HG03066 (cell line): ENCODE measurements around the gene ZNF646.
"Not testable (repeated sequence)": the region's sequence is repeated elsewhere in the genome, so short reads cannot be mapped to it uniquely, and the experiment has no call there.

Experiments
- ATAC-seq: cut with Tn5 transposase; IDR thresholded peaks from one replicate; pipeline ENCODE4 v1.9.1; 2021; ENCODE audit warnings: low read depth; ENCODE audit not compliant: unreplicated experiment

Gene ZNF646

DNA sequence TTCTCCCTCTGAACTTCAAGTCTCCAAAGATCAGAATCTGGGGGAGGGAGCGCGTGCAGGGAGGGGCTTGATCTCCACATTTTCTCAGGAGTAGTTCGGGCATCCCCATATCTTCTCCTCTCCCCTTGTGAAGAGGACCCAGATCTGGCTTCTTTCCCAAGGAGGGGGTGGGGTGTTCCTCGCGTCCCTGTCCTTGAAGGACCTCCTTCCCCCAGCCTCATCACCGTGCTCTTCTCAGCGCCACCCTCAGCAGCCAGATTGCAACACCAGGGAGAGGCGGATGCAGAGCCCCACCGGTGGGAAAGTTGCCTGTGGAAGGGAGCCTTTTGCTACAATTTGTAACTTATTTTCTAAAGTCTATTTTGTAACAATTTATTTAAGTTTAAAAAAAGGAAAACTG is 8.9 kb downstream of the ZNF646 start:
- ATAC-seq = no peak

DNA sequence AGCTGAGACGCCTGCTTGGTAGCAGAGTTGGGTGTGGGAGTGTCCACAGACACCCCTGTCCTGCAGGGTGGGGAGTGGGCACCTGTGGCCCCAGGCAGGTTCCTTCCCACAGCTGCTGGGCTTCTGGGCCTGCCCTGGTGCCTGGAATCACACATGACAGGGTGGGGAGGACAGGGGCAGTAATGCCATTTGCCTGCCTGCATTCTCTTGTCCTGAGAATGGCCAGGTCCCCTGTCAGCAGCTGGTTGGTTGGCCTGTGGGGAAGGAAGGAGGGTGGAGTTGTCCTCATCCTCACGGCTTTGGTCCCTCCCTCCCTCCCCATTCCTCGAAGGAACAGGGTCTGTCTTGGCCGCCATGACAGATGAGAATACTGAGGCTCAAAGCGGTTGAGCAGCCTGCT is 9.3 kb downstream of the ZNF646 start:
- no peak for ATAC-seq

DNA sequence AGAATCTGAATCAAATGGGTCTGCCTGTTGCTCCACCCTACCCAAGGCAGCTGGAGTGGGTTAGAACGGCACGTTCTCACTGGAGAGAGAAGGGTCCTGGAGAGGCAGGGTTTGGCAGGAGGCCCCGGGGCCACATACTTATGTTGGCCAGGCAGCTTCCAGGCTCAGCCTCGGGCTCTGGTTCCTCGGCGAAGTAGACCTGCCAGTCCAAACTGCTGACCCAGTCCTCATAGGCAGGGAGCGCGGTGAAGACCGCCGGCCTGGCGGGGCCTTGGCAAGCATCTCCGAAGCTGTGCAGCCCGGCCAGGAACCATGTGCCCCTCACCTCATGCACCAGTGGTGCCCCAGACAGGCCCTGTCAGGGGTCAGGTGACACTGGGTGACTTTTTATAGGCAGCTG is 9.8 kb downstream of the ZNF646 start:
- ATAC-seq = no peak

DNA sequence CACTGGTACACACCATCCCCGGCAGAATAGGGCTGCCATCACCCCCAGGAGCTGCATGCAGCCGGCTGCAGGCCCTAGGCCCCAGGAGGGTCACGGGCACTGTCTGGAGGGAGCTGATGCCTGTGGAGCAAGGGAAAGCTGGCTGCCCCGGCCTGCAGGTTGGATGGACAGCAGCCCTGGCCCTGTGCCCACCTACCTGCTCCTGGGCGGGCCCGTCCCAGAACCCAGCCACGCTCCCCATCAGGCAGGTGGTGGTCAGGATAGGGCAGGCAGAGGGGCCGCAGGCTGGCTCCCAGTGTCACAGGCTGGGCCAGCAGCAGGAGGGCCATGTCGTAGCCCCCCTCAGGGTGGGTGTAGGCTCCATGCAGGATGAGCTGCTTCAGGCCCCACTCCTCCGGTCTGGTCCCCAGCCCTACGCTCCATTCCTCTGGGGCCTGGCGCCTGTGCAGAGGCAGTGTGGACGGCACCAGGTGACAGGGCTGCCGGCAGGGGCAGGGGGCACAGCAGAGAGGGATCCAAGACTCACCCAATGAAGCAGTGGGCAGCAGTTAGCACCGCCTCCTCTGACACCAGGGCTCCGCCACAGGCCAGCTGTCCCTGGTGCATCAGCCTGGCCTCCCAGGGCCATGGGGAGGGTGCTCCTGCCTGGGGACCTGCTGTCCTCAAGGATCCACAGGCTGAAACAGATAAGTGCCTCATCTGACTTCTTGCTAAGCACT is 10.5 kb downstream of the ZNF646 start:
- ATAC-seq = no peak

DNA sequence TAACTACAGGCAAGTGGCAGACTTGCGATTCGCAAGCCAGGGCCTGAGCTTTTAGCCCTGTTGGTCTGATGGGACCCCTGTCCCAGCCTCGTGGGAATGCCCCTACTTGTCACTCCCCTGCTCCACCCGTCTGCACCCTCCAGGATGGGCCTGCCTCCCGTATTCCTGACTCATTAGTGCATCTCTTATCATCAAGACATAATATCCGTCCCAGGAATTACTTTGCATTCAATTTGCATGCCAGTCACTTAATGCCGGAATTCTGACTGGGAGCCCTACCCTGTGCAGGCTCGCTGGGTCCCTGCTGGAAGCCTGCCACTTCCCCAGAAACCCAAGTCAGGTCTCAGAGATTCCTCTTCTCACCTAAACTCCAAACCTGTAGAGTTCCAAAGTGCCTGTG is 11.2 kb downstream of the ZNF646 start:
- no peak for ATAC-seq

DNA sequence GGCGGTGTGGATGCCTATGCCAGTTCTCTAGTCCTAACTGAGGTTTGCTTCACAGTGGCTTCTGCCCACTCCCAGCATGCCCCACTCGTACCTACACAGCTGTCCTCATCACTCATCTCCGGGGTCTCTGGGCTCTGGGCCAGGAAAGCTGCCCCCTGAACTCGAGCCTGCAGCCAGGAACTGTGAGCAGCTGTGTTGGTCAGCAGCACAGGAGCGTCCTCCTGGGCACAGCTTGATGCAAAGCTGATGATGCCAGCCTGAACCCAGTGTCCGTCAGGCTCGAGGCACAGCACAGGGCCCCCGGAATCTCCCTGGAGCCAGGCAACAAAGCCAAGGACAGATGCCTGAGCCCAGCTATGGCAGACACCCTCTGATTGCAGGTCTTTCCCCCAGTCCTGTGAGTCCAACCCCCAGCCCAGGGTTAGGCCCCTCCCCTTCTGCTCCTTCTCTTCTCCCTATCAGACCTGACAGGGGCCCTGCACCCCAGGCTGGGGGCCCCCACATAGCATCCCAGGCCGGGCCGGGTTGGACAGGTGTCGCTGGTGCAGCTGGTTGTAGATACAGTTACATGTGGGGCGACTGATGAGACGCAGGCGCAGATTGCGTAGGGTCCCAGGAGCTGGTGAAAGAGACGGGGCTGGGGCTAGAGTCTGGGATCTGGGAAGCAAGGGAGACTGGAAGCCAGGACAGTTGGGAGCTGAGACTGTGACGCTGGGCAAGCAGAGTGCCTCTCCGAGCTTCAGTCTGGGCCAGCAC is 11.8 kb downstream of the ZNF646 start:
- ATAC-seq = no peak

DNA sequence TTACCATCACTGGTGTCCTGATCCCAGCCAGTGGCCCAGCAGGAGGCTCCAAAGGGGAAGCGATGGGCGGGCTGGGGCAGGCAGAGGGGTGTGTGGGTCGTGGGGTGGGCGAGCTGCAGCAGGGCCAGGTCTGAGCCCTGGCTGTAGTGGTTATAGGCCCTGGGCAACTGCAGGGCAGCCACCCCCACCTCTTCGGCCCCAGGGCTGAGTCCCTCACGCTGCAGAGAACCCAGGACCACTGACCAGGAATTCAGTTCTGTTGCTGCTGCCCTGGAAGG is 12.3 kb downstream of the ZNF646 start:
- no peak for ATAC-seq

DNA sequence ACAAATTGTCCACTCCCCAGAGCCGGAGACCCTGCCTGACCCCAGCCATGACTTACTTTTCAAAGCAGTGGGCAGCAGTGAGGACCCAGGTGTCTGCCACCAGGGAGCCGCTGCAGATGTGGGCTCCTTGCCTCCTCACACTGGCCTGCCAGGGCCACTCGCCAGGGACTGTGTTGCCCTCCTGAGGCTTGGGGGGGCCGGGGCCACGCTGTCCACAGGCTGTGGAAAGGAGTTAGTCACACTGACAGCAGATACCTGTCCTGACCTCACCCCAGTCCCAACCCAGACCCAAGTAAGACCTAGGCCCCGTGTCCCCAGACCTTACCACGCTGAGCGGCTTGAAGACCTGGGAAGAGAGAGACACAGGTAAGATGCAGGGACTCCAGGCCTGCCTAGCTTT is 13.3 kb downstream of the ZNF646 start:
- no peak for ATAC-seq

DNA sequence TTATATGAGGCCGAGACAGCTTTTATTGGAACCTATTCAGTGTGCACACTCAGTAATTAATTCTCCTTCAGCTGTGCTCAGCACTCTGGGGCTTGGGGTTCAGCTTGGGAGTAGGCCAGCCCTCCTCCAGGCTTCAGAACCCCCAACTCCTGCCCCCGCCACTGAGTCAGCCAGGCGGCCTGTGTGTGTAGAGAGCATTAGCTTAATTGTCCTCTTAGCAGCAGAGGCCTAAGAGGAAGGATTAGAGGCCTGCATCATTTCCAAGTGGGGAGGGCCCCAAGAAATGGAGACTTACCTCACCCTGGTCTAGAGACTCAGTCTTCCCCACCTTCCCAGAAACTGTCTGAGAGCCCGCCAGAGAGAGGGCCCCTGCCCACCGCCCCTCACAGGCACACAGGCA is 13.7 kb downstream of the ZNF646 start:
- ATAC-seq = no peak

DNA sequence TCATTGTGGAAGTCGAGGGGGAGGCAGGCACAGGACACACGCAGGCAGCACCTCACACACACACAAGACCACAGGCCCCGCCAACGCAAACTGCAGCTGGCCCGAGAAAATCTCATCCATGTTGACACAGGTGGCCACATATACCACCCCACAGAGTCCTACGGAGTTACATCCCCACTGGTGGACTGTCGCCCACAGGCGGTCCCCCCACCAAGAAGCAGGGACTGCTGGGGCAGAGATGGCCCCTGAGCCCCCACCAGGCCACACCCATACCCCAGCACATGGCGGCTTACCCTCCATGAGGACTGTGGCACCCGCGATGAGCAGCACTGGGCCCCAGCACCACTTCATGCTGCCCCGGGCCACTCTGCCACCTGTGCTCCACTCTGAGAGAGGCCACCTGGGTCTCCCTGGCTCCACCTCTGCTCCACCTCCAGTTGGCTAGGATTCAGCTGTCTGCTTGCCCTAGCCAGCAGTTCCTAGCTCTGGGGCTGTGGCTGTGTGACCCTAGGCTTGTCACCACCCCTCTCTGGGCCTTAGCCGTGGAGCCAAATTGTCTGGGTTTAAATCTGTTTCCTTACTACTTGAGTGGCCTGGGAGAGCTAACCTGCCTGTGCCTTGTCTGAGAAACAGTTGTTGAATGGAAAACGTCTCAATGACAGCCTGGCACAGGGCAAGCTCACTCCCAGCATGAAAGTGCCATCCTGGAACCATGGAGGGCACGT is 14.4 kb downstream of the ZNF646 start, which contains the start of gene PRSS53:
Gene PRSS53, minus strand, starts transcription at position 485 of the 725 bp plus-strand sequence. Its CDS starts 134 bp downstream, at position 351.
- ATAC-seq = no peak

DNA sequence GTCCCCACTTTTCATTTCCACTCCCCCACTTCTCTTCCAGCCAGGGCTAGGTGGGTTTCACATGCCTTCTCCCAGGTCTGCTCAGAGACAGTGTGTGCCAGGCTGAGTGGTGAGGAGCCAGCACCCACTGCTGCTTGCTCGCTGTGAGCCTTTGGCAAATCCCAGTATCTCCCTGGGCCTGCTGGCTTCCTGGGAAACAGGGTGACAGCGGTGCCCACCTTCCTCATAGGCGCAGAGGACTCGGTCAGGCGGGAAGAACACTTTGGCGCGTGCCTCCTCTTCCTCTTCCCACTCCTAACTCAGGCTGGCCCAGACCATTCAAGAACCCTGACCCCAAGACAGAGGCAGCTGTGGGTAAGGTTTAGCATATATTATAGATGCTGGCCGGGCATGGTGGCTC is 15.0 kb downstream of the ZNF646 start:
- no peak for ATAC-seq

DNA sequence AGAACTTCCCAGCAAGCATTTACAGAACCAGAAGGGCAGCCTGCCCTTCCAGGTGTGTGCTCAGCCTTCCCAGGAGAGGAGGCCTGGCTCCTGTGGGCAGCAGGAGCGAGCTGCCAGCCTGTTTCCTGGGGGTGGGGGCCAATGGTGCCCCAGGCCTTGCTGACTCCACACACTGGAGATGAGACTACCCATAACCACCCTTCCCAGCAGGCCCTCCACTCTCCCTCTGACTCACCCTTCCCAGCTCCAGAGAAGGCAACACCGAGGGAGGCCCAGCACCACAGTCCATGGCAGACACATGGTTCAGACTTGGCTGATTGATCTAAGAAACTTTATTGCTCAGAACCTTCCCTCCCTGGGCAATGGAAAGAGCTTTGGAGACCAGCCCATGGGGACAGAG is 16.3 kb downstream of the ZNF646 start:
- ATAC-seq = no peak

DNA sequence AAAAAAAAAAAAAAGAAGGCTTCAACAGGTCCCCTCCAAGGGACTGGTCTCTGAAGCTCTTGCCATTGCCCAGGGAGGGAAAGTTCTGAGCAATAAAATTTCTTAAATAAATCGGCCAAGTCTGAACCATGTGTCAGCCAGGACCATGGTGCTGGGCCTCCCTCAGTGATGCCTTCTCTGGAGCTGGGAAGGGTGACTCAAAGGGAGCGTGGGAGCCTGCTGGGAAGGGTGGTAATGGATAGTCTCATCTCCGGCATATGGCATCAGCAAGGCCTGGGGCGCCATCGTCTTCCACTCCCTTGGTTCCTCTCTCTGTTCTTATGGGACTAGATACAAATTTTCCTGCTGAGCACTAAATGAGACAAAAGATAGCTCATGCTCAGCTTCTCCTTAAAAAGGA is 18.1 kb downstream of the ZNF646 start:
- ATAC-seq = no peak

DNA sequence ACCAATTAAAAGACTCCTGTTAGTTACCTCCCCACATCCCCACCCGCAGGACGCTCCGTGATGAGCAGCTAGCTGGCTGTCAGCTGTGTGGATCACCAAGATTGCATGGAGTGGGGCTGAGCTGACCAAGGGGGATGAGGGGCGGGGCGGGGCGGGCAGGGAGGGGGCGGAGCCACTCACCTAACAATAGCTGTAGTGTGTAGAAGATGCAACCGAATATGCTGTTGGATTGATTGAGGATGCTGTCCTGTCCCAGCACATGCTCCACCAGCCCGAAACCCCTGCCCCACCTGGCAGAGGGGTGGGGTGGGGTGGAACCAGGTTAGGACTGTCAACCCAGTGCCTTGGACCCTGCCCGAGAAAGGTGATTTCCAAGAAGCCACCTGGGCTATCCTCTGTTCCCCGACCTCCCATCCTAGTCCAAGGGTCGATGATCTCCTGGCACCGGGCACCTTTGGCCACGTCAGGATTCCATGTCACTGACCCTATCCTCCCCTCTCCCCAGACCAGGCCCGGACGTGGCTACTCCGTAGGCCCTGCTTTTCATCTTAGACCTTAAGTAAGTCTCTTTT is 19.0 kb downstream of the ZNF646 start:
- ATAC-seq = no peak

DNA sequence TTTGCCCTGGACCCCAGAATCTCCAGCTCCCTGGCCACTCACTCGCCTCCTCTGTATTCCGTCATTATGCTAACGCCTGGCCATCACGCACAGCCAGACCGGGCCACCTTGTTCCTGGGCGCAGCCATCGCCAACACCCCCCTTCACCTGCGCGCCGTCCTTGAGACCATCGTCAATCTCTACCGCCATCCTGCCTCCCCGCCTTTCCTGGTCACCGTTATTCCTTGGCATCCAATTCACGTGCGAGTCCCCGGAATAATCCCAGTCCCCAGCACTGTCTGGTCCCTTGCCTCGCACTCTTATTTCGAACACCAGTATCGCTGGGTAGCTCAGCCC is 19.8 kb downstream of the ZNF646 start:
- peak; percentile 7 for ATAC-seq

DNA sequence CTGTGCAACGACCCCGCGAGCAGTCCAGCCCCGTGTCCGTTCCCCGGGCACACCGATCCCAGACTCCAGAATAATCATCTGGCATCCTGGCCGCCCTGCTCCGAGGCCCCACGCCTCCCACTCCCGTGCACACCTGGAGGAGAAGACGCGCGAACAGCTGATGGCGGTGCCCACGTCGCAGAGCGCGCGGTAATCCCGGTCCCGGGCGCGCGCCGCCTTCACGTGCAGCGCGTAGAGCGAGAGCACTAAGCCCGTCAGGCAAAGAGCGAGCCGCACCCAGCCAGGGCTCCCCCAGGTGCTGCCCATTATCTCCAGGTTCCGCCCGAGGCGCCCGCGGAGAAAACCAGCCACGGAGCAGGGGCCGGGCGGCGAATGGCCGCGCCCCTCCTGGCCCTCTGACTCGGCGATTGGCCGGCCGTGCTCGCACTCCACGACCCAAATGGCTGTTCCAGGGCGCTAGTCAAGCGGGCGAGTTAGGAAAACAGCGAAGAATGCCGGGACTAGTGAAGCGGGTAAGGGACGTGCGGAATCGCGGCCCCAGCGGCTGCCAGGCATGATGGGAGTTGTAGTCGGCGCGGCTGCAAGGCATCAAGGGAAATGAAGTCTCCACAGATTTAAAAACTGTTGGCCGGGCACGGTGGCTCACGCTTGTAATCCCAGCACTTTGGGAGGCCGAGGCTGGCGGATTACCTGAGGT is 20.4 kb downstream of the ZNF646 start, which contains the start of gene VKORC1:
Gene VKORC1, minus strand, starts transcription at position 374 of the 697 bp plus-strand sequence. Its CDS starts 68 bp downstream, at position 306.
- peak; percentile 82 for ATAC-seq

DNA sequence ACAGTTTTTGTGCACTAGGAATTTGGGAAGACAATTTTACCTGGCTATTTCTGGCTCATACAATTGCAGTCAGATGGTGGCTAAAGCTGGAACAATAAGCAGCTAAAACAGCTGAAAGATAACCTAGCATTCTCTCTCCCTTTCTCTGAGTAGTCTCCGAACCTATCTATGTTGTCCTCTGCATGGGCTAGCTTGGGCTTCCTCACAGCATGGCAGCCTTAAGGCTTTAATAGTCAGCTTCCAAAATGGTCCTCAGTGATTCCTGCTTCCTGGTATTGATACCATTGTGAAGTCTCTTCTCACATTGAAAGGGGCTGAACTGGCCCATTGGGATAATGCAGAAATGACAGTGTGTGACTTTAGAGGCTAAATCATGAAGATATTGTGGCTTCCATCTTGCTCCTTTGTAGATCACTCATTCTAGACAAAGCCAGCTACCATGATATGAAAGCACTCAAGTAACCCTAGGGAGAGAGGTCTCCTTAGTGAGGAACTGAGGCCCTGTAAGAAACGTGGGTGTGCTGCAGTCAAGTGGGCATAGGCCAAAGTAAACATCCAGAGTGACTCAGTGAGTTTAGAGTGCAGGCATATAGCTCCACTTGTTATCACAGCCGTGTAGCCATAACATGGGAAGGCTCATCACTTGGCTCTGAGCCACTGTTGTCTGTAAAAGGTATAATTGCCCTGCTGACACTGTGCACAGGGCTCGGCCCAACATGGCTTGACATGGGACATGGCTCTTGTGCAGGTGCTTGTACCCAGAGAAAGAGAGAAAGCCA is 25.8 kb downstream of the ZNF646 start:
- ATAC-seq = no peak

DNA sequence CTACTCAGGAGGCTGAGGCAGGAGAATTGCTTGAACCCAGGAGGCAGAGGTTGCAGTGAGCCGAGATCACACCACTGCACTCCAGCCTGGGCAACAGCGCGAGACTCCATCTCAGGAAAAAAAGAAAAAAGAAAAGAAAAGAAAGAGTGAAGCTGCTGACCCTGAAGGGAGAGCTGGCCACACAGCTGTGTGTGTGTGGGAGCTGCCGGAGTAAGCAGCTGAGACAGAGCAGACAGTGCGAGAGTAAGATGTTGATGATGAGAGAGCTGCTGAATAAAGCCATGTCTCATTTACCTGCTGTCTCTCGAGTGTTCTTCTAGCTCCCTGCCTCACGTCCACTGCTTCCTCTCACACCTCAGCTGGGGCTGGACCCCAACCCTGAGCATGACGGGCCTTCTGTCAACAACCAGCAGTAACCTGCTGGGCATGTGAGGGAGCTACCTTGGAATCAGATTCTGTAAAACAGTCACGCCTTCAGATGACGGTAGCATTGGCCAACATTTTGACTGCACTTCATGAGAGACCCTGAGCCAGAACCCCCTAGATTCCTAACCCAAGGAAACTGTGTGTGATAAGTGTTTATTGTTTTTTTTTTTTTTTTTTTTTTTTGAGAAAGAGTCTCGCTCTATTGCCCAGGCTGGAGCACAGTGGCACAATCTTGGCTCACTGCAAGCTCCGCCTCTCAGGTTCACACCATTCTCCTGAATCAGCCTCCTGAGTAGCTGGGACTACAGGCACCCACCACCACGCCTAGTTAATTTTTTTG is 26.8 kb downstream of the ZNF646 start:
- not testable (repeated sequence) for ATAC-seq

DNA sequence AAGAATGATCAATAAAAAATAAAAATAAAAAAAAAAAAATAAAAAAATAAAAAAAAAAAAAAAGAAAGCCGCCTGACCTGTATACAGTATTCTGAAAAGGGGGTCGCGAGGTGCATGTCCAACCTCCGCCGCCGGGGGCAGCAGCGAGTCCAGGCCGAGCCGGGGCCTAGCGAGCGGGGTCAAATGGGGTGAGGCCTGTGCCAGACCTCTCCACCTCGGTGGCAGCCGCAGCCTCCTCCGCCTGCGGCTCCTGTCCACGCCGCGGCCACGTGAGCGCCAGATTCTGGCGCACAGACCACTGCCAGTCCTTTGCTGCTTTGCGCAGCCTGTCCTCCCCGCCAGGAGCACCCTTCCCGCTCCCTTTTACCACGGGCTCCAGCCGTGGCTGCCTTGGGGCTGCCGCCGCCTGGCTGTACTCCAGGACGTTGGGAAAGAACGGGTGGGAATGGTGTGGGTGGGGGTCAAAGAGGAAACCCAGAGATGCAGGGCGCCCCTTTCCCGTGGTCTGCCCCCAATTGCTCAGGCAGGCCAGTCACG is 31.5 kb downstream of the ZNF646 start:
- ATAC-seq = no peak
